Measurements from ENCODE around the gene PNPLA7.

GRCh38 chr9:137433349-137433915 is 116.8 kb downstream of the PNPLA7 start:
- TF ChIP-seq, protein P1, sequence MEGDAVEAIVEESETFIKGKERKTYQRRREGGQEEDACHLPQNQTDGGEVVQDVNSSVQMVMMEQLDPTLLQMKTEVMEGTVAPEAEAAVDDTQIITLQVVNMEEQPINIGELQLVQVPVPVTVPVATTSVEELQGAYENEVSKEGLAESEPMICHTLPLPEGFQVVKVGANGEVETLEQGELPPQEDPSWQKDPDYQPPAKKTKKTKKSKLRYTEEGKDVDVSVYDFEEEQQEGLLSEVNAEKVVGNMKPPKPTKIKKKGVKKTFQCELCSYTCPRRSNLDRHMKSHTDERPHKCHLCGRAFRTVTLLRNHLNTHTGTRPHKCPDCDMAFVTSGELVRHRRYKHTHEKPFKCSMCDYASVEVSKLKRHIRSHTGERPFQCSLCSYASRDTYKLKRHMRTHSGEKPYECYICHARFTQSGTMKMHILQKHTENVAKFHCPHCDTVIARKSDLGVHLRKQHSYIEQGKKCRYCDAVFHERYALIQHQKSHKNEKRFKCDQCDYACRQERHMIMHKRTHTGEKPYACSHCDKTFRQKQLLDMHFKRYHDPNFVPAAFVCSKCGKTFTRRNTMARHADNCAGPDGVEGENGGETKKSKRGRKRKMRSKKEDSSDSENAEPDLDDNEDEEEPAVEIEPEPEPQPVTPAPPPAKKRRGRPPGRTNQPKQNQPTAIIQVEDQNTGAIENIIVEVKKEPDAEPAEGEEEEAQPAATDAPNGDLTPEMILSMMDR (IDR thresholded peaks at IDR 0.05) = no peak
- no peak for TF ChIP-seq POLR2A (IDR thresholded peaks at IDR 0.05)
- no peak for TF ChIP-seq EP300 (IDR thresholded peaks at IDR 0.05; ENCODE audit: low read depth)
- no peak for TF ChIP-seq POLR2AphosphoS5 (IDR thresholded peaks at IDR 0.05)

All from transverse colon (tissue), 4 donors.